CD4-positive, alpha-beta T cell treated with Interleukin-4 for 1 hour (primary cell): ENCODE results near the gene IRS2.

Source experiments
- DNase-seq, 2 donors: peaks; one replicate each; pipeline ENCODE4 v3.0.0-alpha.2; 2020 to 2022

The IRS2 gene

GRCh38 chr13:109779876-109780510 lies 6.4 kb downstream of the IRS2 start:
- DNase-seq = no peak

GRCh38 chr13:109779074-109779473 lies 7.3 kb downstream of the IRS2 start:
- peak; percentile 59 to 68 for DNase-seq

GRCh38 chr13:109778102-109778542 lies 8.3 kb downstream of the IRS2 start:
- DNase-seq = no peak

- DNase-seq = no peak
These were observed 9.8 kb downstream of the IRS2 start for GRCh38 chr13:109776575-109776974.

- no peak for DNase-seq
These were observed 12.6 kb downstream of the IRS2 start for GRCh38 chr13:109773786-109774185.

- no peak for DNase-seq
These were observed 13.1 kb downstream of the IRS2 start for GRCh38 chr13:109773276-109773675.

- DNase-seq = no peak
These were observed 14.5 kb downstream of the IRS2 start for GRCh38 chr13:109771926-109772325.

GRCh38 chr13:109770436-109770835 lies 15.9 kb downstream of the IRS2 start:
- DNase-seq = no peak

- DNase-seq = no peak
These were observed 16.5 kb downstream of the IRS2 start for GRCh38 chr13:109769921-109770320.

- no peak for DNase-seq
These were observed 17.1 kb downstream of the IRS2 start for GRCh38 chr13:109769275-109769674.

GRCh38 chr13:109768616-109769015 lies 17.8 kb downstream of the IRS2 start:
- no peak for DNase-seq

GRCh38 chr13:109768176-109768575 lies 18.2 kb downstream of the IRS2 start:
- DNase-seq = no peak

- DNase-seq = no peak
These were observed 19.4 kb downstream of the IRS2 start for GRCh38 chr13:109767023-109767422.

- DNase-seq = peak in 1 of 2 donors; percentile 35
These were observed 21.7 kb downstream of the IRS2 start for GRCh38 chr13:109764470-109765291.

GRCh38 chr13:109764045-109764444 lies 22.3 kb downstream of the IRS2 start:
- no peak for DNase-seq

GRCh38 chr13:109762791-109763190 lies 23.6 kb downstream of the IRS2 start:
- DNase-seq = no peak

GRCh38 chr13:109761695-109762094 lies 24.7 kb downstream of the IRS2 start:
- no peak for DNase-seq

- no peak for DNase-seq
These were observed 25.4 kb downstream of the IRS2 start for GRCh38 chr13:109760951-109761350.

- DNase-seq = no peak
These were observed 26.0 kb downstream of the IRS2 start for GRCh38 chr13:109760402-109760801.

- no peak for DNase-seq
These were observed 26.8 kb downstream of the IRS2 start for GRCh38 chr13:109759609-109760008.

GRCh38 chr13:109758937-109759480 lies 27.4 kb downstream of the IRS2 start:
- no peak for DNase-seq

- no peak for DNase-seq
These were observed 29.6 kb downstream of the IRS2 start for GRCh38 chr13:109756778-109757177.

GRCh38 chr13:109755997-109756396 lies 30.4 kb downstream of the IRS2 start:
- DNase-seq = no peak

- DNase-seq = no peak
These were observed 30.8 kb downstream of the IRS2 start for GRCh38 chr13:109755551-109755950.
